T-helper 1 cell (primary cell): Measurements from ENCODE around the gene NCKAP1.

Source experiments
- DNase-seq, 5 donors: peaks; one replicate each; pipeline ENCODE4 v3.0.0-alpha.2; 2012 to 2020

Gene NCKAP1

DNA sequence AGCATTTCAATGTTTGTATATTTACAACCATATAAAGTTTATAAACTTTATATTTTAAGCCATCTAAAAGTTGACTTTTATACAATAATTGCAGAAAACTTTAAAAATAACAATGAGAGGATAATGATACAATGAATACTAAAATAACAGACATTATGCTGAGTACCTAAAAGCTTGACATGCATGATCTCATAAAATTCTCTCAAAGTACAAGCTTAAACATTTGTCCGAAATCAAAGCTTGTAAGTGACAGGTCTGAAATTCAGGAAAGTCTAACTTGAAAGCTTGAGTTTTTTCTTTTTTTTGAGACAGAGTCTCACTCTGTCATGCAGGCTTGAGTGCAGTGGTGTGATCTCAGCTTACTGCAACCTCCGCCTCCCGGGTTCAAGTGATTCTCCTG lies 87.7 kb downstream of the NCKAP1 start:
- DNase-seq = no peak

DNA sequence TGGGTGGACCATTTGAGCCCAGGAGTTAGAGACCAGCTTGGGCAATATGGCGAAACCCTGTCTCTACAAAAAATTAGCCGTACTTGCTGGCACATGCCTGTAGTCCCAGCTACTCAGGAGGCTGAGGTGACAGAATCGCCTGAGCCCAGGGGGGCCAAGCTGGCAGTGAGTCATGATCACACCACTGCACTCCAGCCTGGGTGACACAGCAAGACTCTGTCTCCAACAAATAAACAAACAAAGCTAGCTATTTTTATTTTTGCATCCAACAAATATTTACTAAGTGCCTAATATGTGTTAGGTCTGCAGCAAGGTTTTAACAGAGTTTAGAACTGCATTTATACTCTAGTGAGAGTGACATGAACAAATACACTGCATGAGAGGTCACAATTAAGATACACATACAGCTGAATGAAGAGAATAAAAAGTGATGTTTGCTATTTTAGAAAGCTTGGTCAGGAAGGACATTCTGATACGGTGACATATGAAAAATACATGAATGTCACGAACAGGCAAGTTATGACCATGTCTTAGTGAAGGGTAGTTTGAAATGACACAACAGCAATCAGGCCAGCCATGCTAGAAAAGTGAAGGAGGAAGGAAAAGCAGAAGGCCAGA lies 88.6 kb downstream of the NCKAP1 start:
- no peak for DNase-seq

DNA sequence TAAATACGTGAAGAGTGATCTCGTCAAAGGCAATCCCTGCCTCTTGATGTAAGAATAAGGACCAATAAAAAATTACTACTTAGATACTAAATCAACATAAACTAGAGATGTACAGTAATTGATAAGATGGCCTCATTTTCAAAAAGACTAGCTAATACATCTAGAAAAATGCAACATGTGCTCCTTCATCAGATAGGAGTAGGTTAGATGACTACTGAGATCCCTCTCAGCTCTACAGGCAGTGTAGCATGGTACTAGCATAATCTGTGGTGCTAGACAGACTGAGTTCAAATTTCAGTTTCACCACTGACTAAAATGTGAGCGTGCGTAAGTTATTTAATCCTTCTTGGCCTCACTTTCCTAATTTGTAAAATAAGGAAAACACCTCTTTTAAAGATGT lies 89.2 kb downstream of the NCKAP1 start:
- no peak for DNase-seq

DNA sequence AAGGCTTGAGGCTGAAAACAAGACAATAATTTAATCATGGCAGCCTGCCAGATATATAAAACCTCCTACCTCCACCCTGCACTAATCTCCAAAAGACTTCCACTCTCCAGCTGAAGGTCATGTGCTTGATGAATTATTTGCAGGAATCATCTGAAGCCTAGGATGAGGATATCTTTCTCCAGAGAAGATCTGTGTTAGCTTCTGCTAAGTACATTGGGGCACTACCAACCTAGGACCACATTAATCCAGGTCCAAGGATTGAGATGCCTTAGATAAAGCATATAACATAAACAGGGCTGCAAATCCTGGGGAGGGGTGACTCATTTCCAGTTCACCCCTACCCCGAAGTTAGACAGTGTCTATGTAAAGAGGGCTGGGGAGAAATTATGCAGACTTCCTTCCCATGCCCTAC lies 91.3 kb downstream of the NCKAP1 start:
- DNase-seq = no peak

DNA sequence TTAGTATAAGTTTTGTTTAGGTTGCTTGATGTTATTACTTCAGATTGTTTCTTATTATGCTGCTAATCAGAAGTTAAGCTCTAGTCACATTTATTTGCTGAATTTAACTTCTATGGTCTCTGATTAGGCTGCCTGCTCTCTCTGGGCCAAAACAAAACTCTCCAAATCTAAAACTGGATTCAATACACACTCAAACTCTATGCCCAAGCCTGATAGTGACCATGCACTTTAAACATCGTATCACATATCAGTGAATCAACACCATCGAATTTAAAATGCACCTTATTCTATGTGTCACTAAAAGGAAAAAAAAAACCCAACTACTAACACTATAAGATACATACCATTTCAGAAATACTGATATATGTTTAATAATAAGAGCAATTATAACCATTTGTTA lies 94.9 kb downstream of the NCKAP1 start:
- DNase-seq = no peak

DNA sequence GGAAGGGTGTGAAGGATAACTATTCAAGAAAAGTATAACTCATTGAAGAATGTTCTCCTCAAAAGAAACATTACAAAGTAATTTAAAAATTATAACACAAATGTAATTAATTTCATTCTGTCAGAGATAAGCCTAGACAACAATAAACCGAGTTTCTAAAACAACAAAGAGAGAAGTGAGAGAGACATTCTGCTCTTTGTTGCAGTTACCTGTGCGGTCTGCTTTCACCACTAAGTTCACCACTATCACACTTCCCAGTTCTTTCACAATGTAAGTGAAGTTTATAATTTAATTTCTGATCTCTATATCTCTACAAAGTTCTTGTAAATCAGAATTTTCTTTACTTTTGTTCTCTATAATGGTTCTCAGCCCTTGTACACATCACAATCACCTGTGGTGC lies 95.5 kb downstream of the NCKAP1 start:
- DNase-seq = no peak

DNA sequence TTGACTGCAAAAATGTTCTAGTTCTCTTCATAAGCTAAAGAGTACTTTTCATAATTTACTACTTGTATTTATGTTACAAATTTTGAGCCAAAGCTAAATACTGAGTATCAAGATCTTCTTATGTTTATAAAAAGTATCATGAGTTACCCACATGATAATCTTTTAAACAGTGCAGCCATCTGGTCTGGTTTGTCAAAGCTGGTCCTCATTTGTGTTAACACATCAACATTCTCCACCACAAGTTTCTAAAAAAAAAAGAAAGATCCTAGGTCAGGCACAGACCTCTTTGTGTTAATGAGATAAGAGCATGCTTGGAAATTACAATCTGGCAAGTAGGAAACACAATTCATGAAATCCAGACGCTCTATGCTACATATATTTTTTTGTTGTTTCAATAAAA lies 96.3 kb downstream of the NCKAP1 start:
- no peak for DNase-seq

DNA sequence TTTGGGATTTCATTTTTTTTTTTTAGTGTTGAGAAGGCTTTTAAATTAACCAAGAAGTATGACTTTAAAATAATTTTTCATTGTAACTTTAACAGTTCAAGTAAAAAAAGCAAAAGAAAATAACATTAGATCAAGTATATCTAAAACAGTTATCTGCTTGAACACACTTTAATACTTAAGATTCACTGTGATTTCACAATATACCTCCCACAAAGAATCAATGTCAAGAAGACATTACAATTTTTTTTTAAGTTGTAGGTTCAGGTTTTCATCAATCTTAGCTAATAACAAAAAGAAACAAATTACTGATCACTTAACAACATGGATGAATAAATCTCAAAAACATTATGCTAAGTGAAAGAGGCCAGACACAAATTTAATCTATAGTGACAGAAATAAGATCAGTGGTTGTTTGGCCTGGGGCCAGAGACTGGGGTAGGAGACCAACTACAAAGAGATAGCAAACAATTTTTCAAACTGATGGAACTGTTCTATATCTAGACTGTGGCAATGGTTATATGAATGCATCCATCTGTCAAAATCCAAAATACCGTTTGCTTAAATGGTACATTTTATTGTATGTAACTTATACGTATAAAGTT lies 97.0 kb downstream of the NCKAP1 start:
- no peak for DNase-seq

DNA sequence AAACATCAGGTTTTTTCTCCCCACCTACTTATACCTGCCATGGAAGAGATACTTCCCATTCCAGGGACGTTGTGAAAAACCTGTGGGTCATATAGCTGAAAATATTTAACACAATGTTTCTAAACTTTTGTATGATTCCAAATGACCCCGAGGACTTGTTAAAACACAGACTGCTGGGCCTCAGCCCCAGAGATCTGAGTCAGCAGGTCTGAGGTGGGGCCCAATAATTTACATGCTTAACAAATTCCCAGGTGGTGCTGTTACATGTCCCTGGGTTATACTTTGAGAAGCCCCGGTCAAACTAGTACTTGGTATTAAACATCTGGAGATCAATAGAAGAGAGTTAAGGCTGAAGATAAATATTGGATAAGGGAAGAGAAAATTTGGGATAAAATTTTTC lies 100.4 kb downstream of the NCKAP1 start:
- no peak for DNase-seq

DNA sequence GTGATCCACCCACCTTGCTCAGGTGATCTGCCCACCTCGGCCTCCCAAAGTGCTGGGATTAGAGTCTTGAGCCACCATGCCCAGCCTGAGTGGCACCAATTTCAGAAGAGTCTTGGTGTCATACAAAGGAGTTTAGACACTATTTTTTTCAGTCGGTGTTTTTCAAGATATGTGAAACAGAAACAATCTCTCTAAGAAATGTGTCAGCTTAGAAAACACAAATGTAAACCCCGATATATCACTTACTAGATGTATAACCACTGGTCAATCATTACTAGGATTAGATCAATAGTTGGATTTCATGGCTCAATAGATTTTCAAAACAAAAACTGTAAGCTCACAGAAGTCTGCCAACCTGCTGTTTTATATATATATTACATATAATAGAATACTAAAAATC lies 104.6 kb downstream of the NCKAP1 start:
- DNase-seq = no peak

DNA sequence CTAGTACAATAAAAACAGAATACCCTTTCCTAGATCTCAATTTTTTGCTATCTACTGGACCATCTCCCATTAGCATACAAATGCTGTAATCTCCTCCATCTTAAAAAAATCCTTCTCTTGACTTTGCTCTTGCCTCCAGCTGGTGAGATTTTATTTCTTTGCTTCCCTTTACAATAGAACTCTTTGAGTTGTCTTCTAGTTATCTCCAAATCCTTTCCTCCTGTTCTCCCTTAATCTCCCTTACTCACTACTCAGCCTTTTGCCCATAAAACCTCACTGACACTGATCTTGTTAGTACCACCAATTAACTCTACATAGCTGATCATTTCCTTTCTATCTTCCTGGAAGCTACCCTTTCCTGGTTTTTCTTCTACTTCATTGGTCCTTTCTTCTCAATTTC lies 108.3 kb downstream of the NCKAP1 start:
- DNase-seq = no peak

DNA sequence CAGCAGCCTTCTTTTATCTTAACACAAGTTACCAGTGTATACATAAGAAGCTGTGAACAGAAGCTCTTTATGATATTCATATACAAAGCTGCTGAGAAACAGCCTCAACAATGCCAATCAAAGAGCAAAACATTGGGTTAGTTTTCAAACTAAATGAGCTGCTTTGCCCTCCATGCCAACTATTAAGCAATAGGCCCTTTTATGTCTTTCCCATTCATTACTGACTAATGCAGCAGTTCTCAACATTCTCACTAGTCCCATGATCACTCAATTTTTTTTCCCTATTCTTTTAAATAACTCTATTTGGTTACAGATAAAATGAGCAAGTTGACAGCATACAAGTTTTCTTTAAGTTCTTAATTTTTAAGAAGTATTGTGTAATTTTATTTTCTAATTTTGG lies 114.0 kb downstream of the NCKAP1 start:
- no peak for DNase-seq

DNA sequence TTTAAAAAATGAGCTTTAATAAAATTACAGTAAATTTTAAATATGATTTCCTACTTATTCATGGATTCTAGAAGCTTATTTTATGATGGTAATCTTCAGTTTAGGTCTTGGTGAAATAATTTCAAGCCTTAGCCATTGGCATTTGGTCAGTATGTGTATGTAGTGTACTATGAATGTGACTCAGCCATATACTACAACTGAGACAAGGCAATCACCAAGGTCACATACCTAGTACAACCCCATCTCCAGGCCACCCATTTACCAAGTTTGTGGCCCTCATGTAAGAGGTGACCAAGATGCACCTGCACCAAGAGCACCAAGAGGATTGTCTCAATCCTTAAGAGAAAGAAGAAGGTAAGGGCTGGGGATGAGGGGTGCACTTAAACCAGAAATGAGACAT lies 117.0 kb downstream of the NCKAP1 start:
- DNase-seq = no peak

DNA sequence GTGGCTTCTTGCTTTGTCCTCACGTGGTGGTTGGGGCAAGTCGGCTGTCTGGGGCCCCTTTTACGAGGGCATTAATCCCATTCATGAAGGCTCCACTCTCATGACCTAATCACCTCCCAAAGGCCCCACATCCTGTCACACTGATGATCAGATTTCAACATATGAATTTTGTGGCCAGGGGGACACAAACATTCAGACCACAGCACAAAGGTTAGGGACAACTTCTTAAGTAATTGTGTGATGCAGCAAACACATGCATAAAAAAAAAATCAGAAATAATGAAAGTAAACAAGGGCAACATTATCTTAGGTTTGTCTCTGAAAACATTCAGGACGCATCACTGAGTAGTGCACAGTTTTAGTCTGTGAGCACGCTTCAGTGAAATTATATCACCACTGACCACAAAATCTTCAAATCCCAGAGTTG lies 117.6 kb downstream of the NCKAP1 start:
- DNase-seq = no peak

DNA sequence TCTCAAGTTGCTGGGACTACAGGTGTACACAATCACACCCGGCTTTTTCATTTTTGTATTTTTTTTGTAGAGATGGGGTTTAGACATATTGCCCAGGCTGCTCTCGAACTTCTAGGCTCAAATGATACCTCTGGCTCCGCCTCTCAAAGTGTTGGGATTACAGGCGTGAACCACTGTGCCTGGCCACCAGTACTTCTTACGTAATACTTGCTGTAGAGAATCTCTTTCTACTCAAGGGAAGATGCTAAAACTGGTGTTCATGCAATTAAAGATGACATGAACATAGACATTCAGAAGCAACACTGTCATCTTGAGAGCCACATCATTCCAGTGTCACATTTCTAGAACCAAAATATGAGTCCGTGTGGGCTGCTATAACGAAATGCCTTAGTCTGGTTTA lies 118.2 kb downstream of the NCKAP1 start:
- no peak for DNase-seq

DNA sequence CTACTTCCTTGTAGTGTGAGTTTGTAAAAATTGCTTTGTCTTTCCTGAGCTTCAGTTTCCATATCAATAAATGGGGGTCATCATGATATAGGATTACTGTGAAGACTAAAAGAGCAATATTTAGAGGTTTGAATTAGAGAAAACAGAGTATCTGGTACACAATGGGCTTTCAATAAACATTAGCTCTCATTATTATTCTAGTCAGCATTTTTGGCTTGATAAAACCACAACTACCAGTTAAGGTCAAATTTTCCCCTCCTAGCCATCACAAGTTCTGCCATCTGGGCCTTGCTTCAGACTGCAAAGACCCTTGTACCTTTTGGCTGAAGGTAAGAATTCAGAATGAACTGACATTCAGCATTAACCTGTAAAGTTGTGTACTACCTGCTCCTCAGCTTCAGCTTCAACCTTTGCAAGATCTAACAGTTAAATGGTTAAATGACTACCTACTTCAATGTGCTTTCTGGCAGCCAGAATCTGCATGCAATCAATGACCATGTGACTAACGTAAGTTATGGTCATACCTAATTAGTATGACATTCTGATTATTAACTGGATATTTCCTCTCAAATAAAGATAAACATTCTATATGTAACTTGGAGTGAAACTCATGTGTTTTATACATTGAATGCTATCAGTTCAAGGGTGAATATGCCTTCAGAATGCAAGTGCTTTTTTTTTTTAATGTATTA lies 119.2 kb downstream of the NCKAP1 start:
- DNase-seq = no peak

DNA sequence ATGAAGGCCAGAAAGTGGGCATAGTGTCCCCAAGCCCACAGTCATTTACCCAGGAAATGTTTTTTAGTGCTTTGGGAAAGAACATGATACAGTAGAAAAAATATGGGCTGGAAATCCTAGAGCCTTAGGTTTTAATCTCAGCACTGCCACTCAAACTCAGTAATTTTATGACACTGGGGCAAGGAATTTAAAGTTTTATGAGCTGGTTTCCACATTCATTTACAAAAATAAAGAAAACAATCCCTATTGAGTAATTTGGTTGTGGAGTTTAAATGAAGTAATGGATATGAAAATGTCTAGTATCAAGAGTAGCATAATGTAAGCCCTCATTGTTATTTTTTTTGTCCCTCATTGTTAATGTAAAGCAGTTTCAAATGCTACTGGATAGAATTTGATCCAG lies 120.3 kb downstream of the NCKAP1 start:
- DNase-seq = no peak

DNA sequence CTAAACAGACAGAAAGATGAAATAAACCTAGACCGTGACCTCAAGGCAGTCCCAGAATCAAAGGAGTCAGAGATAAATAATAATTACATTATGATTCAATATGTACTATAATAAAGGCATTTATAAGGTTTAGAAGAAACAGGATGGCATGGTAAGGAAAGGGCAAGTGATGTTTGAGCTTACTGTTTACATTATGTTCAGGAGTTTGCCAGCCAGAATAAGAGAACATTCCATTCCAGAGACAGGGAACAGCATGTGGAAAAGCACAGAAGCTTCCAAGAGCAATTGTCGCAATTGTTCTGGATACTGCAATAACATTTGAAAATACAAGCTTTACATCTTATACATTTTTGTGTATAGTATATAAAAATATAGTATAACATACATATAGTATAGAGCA lies 121.8 kb downstream of the NCKAP1 start:
- DNase-seq = no peak

DNA sequence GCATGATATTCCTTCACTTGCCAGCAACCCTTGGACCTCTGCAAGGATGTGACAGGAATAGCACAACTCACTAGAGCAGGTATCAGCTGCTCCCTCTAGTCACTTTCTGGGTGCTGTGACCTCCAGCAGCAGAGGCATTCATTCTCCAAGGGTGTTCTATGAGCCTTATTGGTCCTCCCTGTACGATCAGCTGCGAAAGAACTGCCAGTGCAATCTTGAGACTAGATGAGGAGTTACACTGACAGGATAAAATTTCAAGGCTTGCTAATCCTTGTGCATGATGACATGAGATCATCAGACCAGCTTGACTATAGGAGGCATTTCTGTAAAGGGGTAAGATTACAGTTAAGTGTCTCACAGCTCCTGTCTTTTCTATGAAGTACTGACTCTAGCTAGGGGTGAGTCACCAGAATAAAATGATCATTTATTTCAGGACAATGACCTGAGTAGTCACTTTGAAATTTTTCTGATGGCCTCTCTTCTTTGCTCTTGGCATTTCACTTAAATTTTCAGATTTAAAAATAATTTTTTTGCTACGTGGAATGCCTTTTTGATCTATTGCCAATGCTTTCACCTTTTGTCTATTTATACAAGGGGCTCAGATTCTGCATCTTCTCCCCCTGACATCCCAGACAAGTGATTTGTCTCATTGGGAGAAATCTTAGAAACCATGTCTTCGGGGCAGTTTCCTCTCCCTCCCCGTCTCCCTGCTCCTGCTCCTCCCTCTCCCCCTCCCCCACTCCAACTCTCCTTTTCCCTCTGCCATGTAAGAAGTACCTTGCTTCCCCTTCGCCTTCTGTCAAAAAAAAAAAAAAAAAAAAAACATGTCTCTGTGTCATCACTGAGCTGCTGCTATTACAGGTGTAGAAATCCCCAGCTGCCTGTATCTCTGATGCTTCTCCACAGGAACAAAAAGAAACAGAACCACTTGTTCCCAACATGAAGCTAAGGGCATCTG lies 122.6 kb downstream of the NCKAP1 start:
- no peak for DNase-seq

DNA sequence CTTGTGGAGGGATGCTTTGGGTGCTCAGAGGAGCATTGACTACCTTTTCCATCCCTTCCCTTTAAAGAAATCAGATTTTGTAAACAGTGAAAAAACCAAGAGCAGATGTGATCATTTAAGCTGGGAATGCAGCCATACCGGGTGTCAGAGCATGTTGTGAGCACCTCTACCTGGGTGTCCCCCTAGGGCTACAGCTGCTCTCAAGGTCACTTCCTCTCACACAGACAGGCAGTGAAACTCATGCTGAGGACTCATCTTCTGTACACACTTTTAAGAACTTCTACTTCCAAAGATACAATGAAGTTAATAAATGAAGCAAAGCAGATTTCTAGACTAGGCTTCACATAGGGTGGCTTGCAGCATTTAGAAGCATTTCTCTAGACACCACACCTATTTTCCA lies 123.4 kb downstream of the NCKAP1 start:
- DNase-seq = no peak

DNA sequence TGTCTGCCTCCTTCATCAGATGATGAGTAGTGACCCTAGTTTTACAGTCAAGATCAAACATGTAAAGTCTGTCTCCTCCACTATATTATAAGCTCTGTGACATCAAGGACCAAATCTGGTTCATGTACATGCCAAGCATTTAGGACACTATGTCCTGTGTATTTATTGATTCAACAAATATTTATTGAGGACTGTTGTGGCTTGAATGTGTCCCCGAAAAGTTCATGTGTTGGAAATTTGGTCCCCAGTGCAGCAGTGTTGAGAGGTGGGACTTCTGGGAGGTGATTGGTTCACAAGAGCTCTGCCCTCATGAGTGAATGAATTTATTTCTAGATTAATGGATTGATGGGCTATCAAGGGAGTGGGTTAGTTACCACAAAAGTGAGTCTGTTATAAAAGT lies 125.2 kb downstream of the NCKAP1 start:
- no peak for DNase-seq

DNA sequence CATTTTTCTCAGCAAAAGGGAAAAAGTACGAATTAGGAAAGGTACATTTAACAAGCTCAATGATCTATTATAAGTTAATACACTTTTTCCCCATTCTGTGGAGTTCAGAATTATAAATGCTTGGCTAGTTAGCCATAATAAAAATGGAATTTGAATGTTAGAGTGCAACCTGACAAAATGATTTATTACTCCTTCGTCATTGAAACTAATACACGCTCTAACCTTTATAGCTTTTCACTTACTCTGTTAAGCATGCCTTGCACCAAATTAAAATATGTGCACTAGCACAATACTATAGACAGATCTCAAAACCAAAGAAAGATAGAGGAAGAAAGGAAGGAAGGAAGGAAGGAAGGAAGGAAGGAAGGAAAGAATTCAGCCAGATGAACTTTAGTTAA lies 125.7 kb downstream of the NCKAP1 start:
- no peak for DNase-seq

DNA sequence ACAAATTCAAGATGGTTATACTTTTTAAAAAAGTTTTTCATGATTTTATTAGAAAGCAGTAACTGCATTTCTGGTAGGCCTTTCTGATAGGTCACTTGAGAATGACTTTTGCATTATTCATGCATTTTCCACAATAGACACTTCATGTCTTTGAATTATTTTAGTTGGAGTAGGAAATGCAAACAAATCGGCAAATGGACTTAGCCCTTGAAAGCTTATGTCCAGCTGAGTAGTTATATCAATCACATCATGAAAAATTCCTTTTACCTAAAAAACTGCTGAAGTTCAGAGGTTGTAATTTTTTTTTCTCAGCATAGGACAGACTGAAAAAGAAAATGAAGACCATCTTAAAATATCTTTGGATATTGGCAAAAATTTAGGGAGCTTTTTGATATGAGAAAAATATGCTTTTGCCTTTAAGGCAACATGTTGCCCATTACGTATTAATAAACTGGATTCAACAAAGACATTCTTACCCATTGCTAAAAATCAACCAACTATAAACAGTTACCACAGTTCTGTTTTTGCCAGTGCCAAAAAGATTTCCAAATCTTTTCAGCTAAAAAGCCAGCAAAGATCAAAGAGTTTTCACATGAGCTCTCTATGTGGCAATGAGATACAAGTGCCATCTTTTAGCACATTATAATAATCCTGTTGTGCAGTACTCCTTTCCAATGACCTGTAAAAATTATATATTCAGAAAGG lies 126.3 kb downstream of the NCKAP1 start:
- no peak for DNase-seq
